Adrenal gland (tissue), 12 donors: Measurements from ENCODE around the gene SERPINE1. TPM values are rescaled to one million over a fixed set of nuclear protein-coding genes. Genes with fewer than 3 reads are reported as not detected.

Source experiments
- DNase-seq, 7 donors: peaks; one replicate each; pipeline ENCODE4 v3.0.0-alpha.2; 2019 to 2020
- H3K27ac ChIP-seq, 5 donors: fragments of 200-600 bp; sonication (generic) in 4 of 5; 1 replicate in 3 of 5; 2 replicates in 2 of 5; pipeline versions ENCODE4 v1.5.1 to v1.8.0; 2016 to 2020; ENCODE audit warnings: mild to moderate bottlenecking in 1 of 5
- H3K27me3 ChIP-seq: fragments of 200-600 bp; 2 replicates; pipeline ENCODE4 v1.8.0; 2021
- H3K36me3 ChIP-seq, 2 donors: fragments of 200-600 bp; replicated peaks in 1 of 2; 1 replicate in 1 of 2; 2 replicates in 1 of 2; pipeline versions ENCODE4 v1.5.1 to v1.8.0; 2018 to 2022
- H3K4me1 ChIP-seq, 2 donors: fragments of 200-600 bp; replicated peaks in 1 of 2; 1 replicate in 1 of 2; 2 replicates in 1 of 2; pipeline versions ENCODE4 v1.5.1 to v1.8.0; 2018 to 2021
- H3K4me3 ChIP-seq, 4 donors: fragments of 200-600 bp; sonication (generic) in 3 of 4; one replicate each; pipeline ENCODE4 v1.5.1; 2016 to 2018
- H3K9me3 ChIP-seq, 3 donors: fragments of 200-600 bp; sonication (generic) in 1 of 3; replicated peaks in 1 of 3; 1 replicate in 2 of 3; 2 replicates in 1 of 3; pipeline versions ENCODE4 v1.5.1 to v1.8.0; 2016 to 2021
- POLR2A ChIP-seq, 2 donors: fragments of 450-650 bp; IDR thresholded peaks; one replicate each; pipeline ENCODE4 v1.6.1; 2017; ENCODE audit warnings: antibody characterized with exemption in 2 of 2, mild to moderate bottlenecking in 2 of 2, moderate library complexity in 1 of 2
- WGBS, 4 donors: extraction: QIAGEN DNeasy Blood & Tissue Kit in 2 of 4; methylation state at CpG; one replicate each; pipeline versions ENCODE4 v1.1.5 to v1.1.7; 2013 to 2017; 5-methylcytosine and 5-hydroxymethylcytosine counted together
- intact Hi-C, 2 donors: fragments of 100-400 bp; cut with DNase I; formaldehyde crosslinking; loops; one replicate each; pipeline versions ENCODE4 v1.14.1 to v1.15.0; 2022 to 2023
- polyA plus RNA-seq, 3 donors: library from polyadenylated mRNA; stranded (reverse); fragments of 200-250 nt in 2 of 3; fragments of 350-450 nt in 1 of 3; fragmentation: Illumina TruSeq in 1 of 3; extraction: RNeasy Lipid Tissue Mini Kit (QIAGEN cat#74804) in 1 of 3; gene quantifications; one replicate each; pipeline ENCODE4 v1.2.3, GENCODE V29; 2013 to 2014
- total RNA-seq, 9 donors: library from RNA; depleted of rRNA in 4 of 9; stranded (reverse); fragments of >200 nt in 4 of 9; fragments of 120-200 nt in 1 of 9; fragmentation: NEBNext Ultra II Directional in 1 of 9; extraction: Animal tissue kit (Norgen Biotek cat#: 25700) in 1 of 9; gene quantifications; one replicate each; pipeline versions ENCODE4 v1.1.0 to v1.2.4, GENCODE V29; 2013 to 2023
- TF ChIP-seq, protein P1 (sequence below), 6 experiments: fragments of 450-650 bp in 4 of 6; fragments of 200-600 bp in 2 of 6; sonication (generic) in 1 of 6; IDR thresholded peaks; 1 replicate in 5 of 6; 2 replicates in 1 of 6; pipeline versions ENCODE4 v1.5.1 to v1.8.0; 2016 to 2021; ENCODE audit warnings: antibody characterized with exemption in 6 of 6, mild to moderate bottlenecking in 2 of 6, moderate library complexity in 1 of 6
- donor health status: healthy with polysubstance abuse.
- donor health status: Bipolar disorder and iron deficiency.
- donor health status: DM: yes; HTN: yes; CAD: no.
- donor health status: DM: no; HTN: no; CAD: no.
- donor health status: DM: no; HTN: no; CAD: no.
- donor health status: DM: yes; HTN: yes; CAD: no.

The SERPINE1 gene
- total and polyA plus RNA-seq, 12 donors, result 4.8 to 118 (median 20.9) TPM

DNA sequence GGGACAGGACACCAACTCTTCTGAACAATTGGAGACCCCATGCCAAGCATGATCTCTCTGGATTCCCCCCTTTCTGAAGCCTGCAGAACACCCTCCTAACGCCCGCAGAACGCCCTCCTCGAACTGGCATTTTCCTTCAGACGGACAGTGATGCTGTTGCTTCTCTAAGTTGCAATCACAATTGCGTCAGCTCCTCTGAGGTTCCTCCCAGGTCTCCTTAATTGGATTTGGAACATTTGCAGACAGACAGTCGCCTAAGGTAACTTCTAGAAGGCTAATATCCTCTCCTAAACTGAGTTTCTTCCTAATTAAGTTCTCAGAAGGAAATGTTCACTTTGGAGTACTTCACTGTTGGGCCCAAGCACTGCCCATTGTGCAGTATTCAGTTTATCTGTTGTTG is 20.5 kb upstream of the SERPINE1 start:
- no peaks in the 10 kb centered on the region for H3K9me3 ChIP-seq
- 80 to 93% (median 88%) methylated on average over 7 of the region's 7 CpGs for WGBS, 4 donors
- DNase-seq, result no peak
- no peak overlapping the region for H3K27ac ChIP-seq
- H3K27me3 ChIP-seq, result no peaks in the 10 kb centered on the region
- TF ChIP-seq POLR2A (IDR thresholded peaks at IDR 0.05), result no peak
- H3K4me3 ChIP-seq, result no peak overlapping the region
- no peaks in the 10 kb centered on the region for H3K36me3 ChIP-seq
- intact Hi-C loops, result no loop called here
- H3K4me1 ChIP-seq, result no peaks in the 10 kb centered on the region

DNA sequence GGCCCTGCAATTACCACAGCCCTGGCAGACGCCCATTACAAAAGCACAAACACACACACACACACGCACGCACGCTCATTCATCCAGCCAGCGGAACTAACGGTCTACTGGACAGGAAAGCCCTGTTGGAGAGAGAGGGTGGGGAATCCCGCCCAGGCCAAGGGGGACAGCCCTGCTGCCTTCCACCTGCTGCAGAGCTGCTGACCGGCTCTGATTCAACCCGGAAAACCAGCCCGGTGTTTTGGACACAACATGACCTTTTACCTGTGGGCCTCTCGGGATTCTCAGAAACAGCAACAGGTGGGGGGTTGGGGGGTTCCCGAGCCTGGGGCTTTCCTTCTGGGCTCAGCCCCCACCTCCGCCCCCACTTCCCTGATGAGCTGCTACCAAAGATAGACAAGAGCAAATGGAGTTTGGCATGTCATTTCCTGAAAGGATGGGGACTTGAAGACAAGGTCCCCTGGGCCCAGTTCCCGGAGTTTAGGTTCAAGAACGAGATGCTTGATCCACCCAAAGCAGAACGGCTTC is 18.5 kb upstream of the SERPINE1 start:
- Histone ChIP-seq H3K36me3 (no peaks in the 10 kb centered on the region), H3K4me1 (no peaks in the 10 kb centered on the region), H3K27me3 (no peaks in the 10 kb centered on the region), H3K27ac (no peak overlapping the region), H3K9me3 (no peaks in the 10 kb centered on the region), H3K4me3 (no peak overlapping the region)
- 64 to 80% (median 72%) methylated on average over 11 to 16 of the region's 16 CpGs for WGBS, 4 donors
- no peak for TF ChIP-seq POLR2A (IDR thresholded peaks at IDR 0.05)
- TF ChIP-seq, protein P1, sequence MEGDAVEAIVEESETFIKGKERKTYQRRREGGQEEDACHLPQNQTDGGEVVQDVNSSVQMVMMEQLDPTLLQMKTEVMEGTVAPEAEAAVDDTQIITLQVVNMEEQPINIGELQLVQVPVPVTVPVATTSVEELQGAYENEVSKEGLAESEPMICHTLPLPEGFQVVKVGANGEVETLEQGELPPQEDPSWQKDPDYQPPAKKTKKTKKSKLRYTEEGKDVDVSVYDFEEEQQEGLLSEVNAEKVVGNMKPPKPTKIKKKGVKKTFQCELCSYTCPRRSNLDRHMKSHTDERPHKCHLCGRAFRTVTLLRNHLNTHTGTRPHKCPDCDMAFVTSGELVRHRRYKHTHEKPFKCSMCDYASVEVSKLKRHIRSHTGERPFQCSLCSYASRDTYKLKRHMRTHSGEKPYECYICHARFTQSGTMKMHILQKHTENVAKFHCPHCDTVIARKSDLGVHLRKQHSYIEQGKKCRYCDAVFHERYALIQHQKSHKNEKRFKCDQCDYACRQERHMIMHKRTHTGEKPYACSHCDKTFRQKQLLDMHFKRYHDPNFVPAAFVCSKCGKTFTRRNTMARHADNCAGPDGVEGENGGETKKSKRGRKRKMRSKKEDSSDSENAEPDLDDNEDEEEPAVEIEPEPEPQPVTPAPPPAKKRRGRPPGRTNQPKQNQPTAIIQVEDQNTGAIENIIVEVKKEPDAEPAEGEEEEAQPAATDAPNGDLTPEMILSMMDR (IDR thresholded peaks at IDR 0.05), result no peak
- peak in 2 of 7 donors; percentile 24 to 28 for DNase-seq
- intact Hi-C loops, result no loop called here

DNA sequence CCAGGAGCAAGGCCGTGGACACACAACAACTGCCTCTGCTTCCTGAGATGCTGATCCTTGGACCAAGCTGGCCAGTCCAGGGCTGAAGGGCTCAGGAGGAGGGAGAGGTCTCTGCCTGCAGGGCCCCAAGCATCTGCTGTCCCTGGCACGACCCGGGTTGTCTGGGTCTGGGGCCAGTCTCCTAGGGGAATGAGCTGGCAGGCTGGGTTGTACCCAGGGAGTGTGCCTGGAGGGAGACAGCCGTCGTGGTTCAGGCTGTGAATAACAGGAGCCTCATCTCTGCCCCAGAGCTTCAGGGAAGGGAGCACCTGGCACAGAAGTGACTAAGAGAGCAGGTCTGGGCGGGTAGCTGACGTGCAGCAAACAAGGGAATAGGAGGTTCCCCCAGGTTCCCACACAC is 17.9 kb upstream of the SERPINE1 start:
- H3K27ac ChIP-seq, result no peak overlapping the region
- no peaks in the 10 kb centered on the region for H3K4me1 ChIP-seq
- H3K27me3 ChIP-seq, result no peaks in the 10 kb centered on the region
- no peaks in the 10 kb centered on the region for H3K36me3 ChIP-seq
- no peaks in the 10 kb centered on the region for H3K9me3 ChIP-seq
- TF ChIP-seq POLR2A (IDR thresholded peaks at IDR 0.05), result no peak
- TF ChIP-seq, protein P1 (IDR thresholded peaks at IDR 0.05), result no peak
- 77 to 91% (median 81%) methylated on average over 4 to 7 of the region's 7 CpGs for WGBS, 4 donors
- no peak overlapping the region for H3K4me3 ChIP-seq
- DNase-seq, result no peak
- intact Hi-C loops, result no loop called here

DNA sequence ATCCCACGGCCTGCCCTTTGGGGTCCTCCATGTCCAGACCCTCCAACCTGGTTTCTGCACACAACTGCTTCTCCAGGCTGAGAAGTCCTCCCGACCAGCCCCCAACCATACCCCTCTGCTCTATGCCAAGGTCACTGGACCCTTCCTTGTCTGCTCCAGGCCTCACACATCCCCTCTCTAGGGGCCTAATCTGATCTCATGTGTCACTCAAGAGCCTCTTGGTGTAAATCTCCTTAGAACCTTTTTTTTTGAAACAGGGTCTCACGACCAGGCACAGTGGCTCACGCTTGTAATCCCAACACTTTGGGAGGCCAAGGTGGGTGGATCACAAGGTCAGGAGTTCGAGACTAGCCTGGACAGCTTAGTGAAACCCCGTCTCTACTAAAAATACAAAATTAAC is 17.5 kb upstream of the SERPINE1 start:
- H3K4me3 ChIP-seq, result no peak overlapping the region
- no peaks in the 10 kb centered on the region for H3K4me1 ChIP-seq
- H3K9me3 ChIP-seq, result no peaks in the 10 kb centered on the region
- no peak for TF ChIP-seq POLR2A (IDR thresholded peaks at IDR 0.05)
- TF ChIP-seq, protein P1 (IDR thresholded peaks at IDR 0.05), result no peak
- no peaks in the 10 kb centered on the region for H3K27me3 ChIP-seq
- no peak for DNase-seq
- no peak overlapping the region for H3K27ac ChIP-seq
- H3K36me3 ChIP-seq, result no peaks in the 10 kb centered on the region
- intact Hi-C loops, result no loop called here
- 83 to 94% (median 86%) methylated on average over 5 to 6 of the region's 6 CpGs for WGBS, 4 donors

DNA sequence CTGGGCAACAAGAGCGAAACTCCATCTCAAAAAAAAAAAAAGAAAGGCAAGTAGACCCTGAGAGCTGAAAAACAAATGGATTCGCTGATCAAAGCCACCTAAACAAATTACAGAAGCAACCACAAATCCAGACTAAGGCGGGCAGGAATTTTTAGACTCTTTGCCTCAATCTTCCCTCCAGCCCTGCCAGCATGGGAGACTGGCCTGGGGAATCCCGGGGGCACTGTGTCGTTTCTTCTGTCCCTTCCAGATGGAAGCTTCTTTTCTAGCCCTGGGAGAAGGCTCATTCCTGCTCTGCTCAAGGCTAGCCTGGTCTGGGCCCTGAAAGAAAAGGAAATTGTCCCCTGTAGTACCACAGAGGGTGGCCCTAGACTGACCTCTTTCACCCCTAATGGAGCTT is 15.6 kb upstream of the SERPINE1 start:
- no peaks in the 10 kb centered on the region for H3K36me3 ChIP-seq
- no peaks in the 10 kb centered on the region for H3K4me1 ChIP-seq
- no peak for DNase-seq
- TF ChIP-seq, protein P1 (IDR thresholded peaks at IDR 0.05), result no peak
- no peak for TF ChIP-seq POLR2A (IDR thresholded peaks at IDR 0.05)
- H3K4me3 ChIP-seq, result no peak overlapping the region
- 76 to 92% (median 92%) methylated on average over 4 to 5 of the region's 5 CpGs for WGBS, 4 donors
- intact Hi-C loops, result no loop called here
- H3K27me3 ChIP-seq, result no peaks in the 10 kb centered on the region
- H3K27ac ChIP-seq, result peak overlapping the region in 3 of 5 donors; percentile 36 to 79 (median 71)
- no peaks in the 10 kb centered on the region for H3K9me3 ChIP-seq
